Prostate gland (tissue), 2 donors: Measurements from ENCODE around the gene GTSE1.

Experiments used
- POLR2A ChIP-seq: fragments of 450-650 bp; IDR thresholded peaks from one replicate; pipeline ENCODE4 v1.6.1; 2016; ENCODE audit warnings: antibody characterized with exemption, mild to moderate bottlenecking
- POLR2AphosphoS5 ChIP-seq: sonication (generic); formaldehyde crosslinking; IDR thresholded peaks from one replicate; pipeline ENCODE4 v1.6.1; 2017; ENCODE audit warnings: antibody characterized with exemption
- TF ChIP-seq, protein P1 (sequence below), 4 experiments: fragments of 200-600 bp in 2 of 4; fragments of 450-650 bp in 2 of 4; sonication (generic) in 2 of 4; IDR thresholded peaks; 1 replicate in 3 of 4; 2 replicates in 1 of 4; pipeline ENCODE4 v1.5.1; 2016 to 2019; ENCODE audit warnings: antibody characterized with exemption in 4 of 4, mild to moderate bottlenecking in 2 of 4, moderate library complexity in 2 of 4

DNA sequence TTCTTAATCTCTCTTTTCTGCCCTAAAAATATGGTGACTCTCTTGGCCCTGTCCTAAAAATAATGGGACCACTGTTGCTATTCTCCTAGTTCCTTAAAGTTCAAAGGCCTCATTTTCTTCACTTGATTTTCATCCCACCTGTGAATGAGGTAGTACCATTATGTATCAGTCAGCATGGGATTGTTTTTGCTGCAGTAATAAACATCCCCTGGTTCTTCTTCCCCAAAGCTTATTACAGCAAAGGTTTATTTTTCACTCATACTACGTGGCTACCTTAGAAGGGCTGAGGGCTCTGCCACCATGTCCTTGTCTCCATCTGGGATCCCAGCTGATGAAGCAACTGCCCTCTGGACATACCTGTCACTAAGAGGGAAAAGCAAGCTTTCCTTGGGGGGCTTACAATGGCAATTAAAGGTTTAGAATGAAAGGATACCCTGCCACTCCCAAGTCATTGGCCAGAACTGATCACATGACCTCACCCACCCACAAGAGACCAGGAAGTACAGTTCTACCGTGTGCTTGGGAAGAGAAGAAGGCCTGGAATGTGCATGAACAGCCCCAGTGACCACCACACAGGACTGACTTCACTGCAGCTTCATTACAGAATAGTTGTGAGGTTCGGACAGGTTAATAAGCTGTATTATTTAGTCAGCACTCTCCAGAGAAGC is 21.1 kb upstream of the GTSE1 start:
- TF ChIP-seq, protein P1, sequence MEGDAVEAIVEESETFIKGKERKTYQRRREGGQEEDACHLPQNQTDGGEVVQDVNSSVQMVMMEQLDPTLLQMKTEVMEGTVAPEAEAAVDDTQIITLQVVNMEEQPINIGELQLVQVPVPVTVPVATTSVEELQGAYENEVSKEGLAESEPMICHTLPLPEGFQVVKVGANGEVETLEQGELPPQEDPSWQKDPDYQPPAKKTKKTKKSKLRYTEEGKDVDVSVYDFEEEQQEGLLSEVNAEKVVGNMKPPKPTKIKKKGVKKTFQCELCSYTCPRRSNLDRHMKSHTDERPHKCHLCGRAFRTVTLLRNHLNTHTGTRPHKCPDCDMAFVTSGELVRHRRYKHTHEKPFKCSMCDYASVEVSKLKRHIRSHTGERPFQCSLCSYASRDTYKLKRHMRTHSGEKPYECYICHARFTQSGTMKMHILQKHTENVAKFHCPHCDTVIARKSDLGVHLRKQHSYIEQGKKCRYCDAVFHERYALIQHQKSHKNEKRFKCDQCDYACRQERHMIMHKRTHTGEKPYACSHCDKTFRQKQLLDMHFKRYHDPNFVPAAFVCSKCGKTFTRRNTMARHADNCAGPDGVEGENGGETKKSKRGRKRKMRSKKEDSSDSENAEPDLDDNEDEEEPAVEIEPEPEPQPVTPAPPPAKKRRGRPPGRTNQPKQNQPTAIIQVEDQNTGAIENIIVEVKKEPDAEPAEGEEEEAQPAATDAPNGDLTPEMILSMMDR (IDR thresholded peaks at IDR 0.05): no peak
- TF ChIP-seq POLR2A (no peak), POLR2AphosphoS5 (no peak)
